ENCODE data around the gene SDCCAG8. TPM values are rescaled to one million over a fixed set of nuclear protein-coding genes. Genes with fewer than 3 reads are reported as not detected.
A peak's percentile ranks its signal among the peaks of the same experiment; 100 is the strongest.

Gene SDCCAG8
- total RNA-seq, 1 donor from 2014 or later, result 92.7 TPM

- DNase-seq (peak; percentile 86), ATAC-seq (peak; percentile 42 to 49)
- intact Hi-C loops (cut with DNase I), result no loop called here
- Histone ChIP-seq H3K4me1 (peaks cover 63% of the 10 kb centered on the region), H3K36me3 (no peaks in the 10 kb centered on the region), H3K27me3 (ENCODE audit: low read depth) (no peaks in the 10 kb centered on the region), H3K4me3 (peak overlapping the region; percentile 81), H3K27ac (peak overlapping the region; percentile 98), H3K9me3 (no peaks in the 10 kb centered on the region)
- no peak for TF ChIP-seq CTCF (IDR thresholded peaks at IDR 0.05)
These were observed 1.5 kb upstream of the SDCCAG8 start for GRCh38 chr1:243254233-243254926.

GRCh38 chr1:243254927-243255790 lies 682 bp upstream of the SDCCAG8 start, which contains the start of gene CEP170:
Gene CEP170 (minus strand): TSS chr1:243255281. CDS start chr1:243225280, 30,001 bp downstream.
- H3K4me1 ChIP-seq, result peaks cover 60% of the 10 kb centered on the region
- peak within 1 kb of the TSS; percentile 81 for H3K4me3 ChIP-seq
- no peak for TF ChIP-seq CTCF (IDR thresholded peaks at IDR 0.05)
- no peaks in the 10 kb centered on the region for H3K27me3 ChIP-seq (ENCODE audit: low read depth)
- no peaks in the 10 kb centered on the region for H3K9me3 ChIP-seq
- H3K27ac ChIP-seq, result peak within 1 kb of the TSS; percentile 98
- ATAC-seq (peak; percentile 90), DNase-seq (peak; percentile 95)
- intact Hi-C loops (cut with DNase I), result no loop called here
- no peaks in the 10 kb centered on the region for H3K36me3 ChIP-seq

GRCh38 chr1:243256590-243256989 lies 749 bp downstream of the SDCCAG8 start:
- H3K4me3 ChIP-seq, result peak overlapping the region; percentile 81
- H3K27me3 ChIP-seq (ENCODE audit: low read depth), result no peaks in the 10 kb centered on the region
- TF ChIP-seq CTCF (IDR thresholded peaks at IDR 0.05), result no peak
- peaks cover 56% of the 10 kb centered on the region for H3K4me1 ChIP-seq
- ATAC-seq, result no peak
- no peaks in the 10 kb centered on the region for H3K36me3 ChIP-seq
- intact Hi-C loops (cut with DNase I), result no loop called here
- peak overlapping the region; percentile 98 for H3K27ac ChIP-seq
- H3K9me3 ChIP-seq, result no peaks in the 10 kb centered on the region
- DNase-seq, result no peak

GRCh38 chr1:243257189-243257588 lies 1.3 kb downstream of the SDCCAG8 start:
- ATAC-seq, result no peak
- Histone ChIP-seq H3K4me3 (peak overlapping the region; percentile 81), H3K27me3 (ENCODE audit: low read depth) (no peaks in the 10 kb centered on the region), H3K36me3 (no peaks in the 10 kb centered on the region), H3K4me1 (peaks cover 50% of the 10 kb centered on the region), H3K9me3 (no peaks in the 10 kb centered on the region), H3K27ac (no peak overlapping the region)
- TF ChIP-seq CTCF (IDR thresholded peaks at IDR 0.05), result no peak
- DNase-seq, result no peak
- intact Hi-C loops (cut with DNase I), result no loop called here

GRCh38 chr1:243258731-243259130 lies 2.9 kb downstream of the SDCCAG8 start:
- no peak for DNase-seq
- intact Hi-C loops (cut with DNase I), result no loop called here
- Histone ChIP-seq H3K9me3 (no peaks in the 10 kb centered on the region), H3K36me3 (no peaks in the 10 kb centered on the region), H3K27ac (no peak overlapping the region), H3K4me3 (no peak overlapping the region), H3K4me1 (peaks cover 43% of the 10 kb centered on the region), H3K27me3 (ENCODE audit: low read depth) (no peaks in the 10 kb centered on the region)
- TF ChIP-seq CTCF (IDR thresholded peaks at IDR 0.05), result no peak
- no peak for ATAC-seq
